HG03045 (cell line): Measurements from ENCODE around the gene LRRC59.
"Not testable (repeated sequence)": the region's sequence is repeated elsewhere in the genome, so short reads cannot be mapped to it uniquely, and the experiment has no call there.

Experiments used
- ATAC-seq: cut with Tn5 transposase; IDR thresholded peaks from one replicate; pipeline ENCODE4 v1.9.1; 2021; ENCODE audit warnings: mild to moderate bottlenecking, moderate library complexity; ENCODE audit not compliant: unreplicated experiment

Gene LRRC59

GRCh38 chr17:50424996-50425681 is 27.8 kb upstream of the LRRC59 start:
- no peak for ATAC-seq

- ATAC-seq = no peak
These were observed 27.1 kb upstream of the LRRC59 start for GRCh38 chr17:50424246-50424995.

GRCh38 chr17:50423553-50424159 is 26.3 kb upstream of the LRRC59 start:
- no peak for ATAC-seq

GRCh38 chr17:50422738-50423137 is 25.4 kb upstream of the LRRC59 start:
- ATAC-seq = no peak

GRCh38 chr17:50421308-50422051 is 24.2 kb upstream of the LRRC59 start:
- no peak for ATAC-seq

DNA sequence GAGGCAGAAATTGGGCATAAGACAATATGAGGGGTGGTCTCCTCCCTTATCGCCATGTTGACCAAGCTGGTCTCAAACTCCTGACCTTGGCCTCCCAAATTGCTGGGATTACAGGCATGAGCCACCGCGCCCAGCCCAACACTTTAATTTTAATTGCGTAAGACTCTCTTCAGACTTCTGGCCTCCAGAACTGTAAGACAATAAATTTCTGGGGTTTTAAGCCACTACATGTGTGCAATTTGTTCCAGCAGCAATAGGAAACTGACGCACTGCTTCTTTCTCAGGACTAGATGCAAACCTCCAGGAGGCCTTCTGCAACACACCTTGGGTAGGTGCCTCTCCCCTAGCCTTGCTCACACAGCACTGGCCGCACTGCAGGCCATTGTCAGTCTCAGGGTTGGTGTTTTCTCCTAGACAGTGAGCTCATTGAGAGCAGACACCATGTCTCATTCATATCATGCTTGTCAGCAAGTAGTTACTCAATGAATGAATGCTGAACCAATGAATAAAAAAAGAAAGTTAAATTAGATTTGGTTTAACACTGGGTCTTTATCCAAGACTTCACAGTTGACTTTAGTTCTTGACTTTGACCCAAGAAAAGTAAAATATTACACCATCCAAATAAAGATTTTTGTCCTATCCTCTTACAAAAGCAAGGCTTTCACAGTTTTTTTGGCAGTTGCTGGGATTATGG is 23.2 kb upstream of the LRRC59 start:
- ATAC-seq = no peak

GRCh38 chr17:50419577-50419976 is 22.3 kb upstream of the LRRC59 start:
- ATAC-seq = not testable (repeated sequence)

DNA sequence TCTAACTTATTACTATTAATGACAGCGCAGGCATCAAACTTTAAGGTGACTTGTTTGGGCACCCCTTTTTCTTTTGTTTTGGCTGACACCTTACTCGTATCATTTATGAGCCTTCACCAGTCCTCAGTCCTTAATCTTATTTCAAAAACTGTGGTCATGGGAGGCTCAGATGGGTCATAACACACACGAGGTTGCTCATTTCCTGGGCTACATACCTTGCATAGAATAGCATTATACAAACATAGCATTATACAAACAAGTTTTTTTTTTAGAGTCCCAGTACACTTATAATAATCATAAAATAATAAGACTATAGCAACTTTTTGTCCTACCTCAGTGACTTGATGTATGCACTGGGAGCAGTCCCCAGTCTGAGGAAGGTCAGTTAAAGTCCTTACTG is 17.5 kb upstream of the LRRC59 start:
- ATAC-seq = no peak

DNA sequence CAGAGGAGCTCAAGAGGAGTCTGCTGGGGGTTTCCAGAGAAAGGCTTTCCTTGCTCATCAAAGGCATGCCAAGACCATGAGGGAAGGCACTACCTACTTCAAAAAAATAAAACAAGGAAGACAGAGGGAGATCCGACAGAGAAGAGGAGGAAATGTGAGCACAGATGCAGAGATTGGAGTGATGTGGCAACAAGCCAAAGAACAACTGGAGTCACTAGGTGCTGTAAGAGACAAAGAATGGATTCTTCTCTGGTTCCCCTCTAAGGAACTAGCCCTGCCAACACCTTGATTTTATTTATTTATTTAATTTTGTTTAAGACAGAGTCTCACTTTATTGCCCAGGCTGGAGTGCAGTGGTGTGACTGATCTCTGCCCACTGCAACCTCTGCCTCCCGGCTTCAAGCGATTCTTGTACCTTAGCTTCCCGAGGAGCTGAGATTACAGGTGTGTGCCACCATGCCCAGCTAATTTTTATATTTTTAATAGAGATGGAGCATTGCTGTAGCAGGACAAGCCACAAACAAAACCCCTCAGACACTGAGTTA is 14.9 kb upstream of the LRRC59 start:
- ATAC-seq = no peak

- no peak for ATAC-seq
These were observed 10.6 kb upstream of the LRRC59 start for GRCh38 chr17:50407921-50408320.

DNA sequence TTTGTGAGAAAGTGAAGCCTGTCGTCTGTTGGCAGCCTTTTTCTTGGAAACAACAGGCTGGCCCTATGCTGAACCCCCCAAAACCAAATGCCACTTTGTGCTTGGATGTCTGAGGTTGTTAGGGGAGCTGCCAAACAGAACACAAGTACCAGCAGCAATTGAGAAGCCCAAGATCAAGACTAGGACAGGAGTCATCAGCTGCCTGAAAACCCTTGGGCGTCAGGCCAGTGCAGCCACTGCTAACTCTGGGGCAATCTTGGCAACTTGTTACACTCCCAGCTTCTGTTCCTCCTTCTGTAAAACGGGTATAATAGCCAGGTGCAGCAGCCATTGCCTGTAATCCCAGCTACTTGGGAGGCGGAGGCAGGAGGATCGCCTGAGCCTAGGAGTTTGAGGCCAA is 9.3 kb upstream of the LRRC59 start:
- ATAC-seq = no peak

DNA sequence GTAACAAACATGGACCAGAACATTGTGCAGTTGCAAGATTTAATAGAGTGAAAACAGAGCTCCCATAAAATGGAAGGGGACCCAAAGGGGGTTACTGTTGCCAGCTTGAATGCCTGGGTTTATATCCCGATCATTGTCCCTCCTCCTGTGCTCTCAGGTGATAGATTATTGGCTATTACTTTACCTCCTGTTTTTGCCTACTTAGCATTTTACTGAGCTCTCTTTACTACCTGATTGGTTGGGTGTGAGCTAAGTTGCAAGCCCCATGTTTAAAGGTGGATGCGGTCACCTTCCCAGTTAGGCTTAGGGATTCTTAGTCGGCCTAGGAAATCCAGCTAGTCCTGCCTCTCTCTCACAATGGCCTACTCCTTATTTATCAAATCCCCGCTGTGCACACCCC is 8.0 kb upstream of the LRRC59 start:
- ATAC-seq = not testable (repeated sequence)

DNA sequence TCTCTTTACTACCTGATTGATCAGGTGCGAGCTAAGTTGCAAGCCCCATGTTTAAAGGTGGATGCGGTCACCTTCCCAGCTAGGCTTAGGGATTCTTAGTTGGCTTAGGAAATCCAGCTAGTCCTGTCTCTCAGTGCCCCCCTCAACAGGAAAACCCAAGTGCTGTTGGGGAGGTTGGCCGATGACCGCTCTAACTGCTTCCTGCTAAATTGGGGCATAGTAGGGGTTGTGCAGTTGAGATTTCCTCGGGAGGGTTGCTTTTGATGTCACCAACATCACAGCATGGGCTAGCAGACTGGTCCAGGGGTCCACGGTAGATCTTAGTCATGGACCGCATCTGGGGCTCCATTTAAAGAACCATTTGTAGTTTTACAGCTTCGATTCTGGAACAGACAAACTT is 2.3 kb upstream of the LRRC59 start:
- not testable (repeated sequence) for ATAC-seq

GRCh38 chr17:50398672-50399071 is 1.3 kb upstream of the LRRC59 start:
- not testable (repeated sequence) for ATAC-seq

DNA sequence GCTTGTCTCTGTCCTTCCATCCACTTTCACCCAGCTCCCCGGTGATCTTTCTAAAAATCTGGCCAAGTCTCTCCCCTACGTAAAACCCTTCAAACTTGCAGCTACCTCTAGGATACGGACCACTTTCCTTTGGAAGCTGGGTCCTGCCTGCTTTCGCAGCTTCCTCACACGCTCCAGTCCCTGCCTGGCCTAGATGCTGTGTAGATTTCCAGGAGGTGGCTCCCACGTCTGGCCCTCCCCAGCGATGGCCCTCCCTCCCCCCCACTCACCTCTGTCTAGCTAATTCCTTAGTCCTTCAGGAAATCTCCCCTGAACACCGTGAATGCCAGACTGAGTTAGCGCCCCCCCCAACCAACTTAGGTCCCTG is 579 bp upstream of the LRRC59 start:
- no peak for ATAC-seq

- ATAC-seq = no peak
These were observed 837 bp downstream of the LRRC59 start for GRCh38 chr17:50396261-50397110.

GRCh38 chr17:50394711-50395110 is 2.6 kb downstream of the LRRC59 start:
- no peak for ATAC-seq

GRCh38 chr17:50393700-50394099 is 3.6 kb downstream of the LRRC59 start:
- no peak for ATAC-seq

- ATAC-seq = no peak
These were observed 4.7 kb downstream of the LRRC59 start for GRCh38 chr17:50392621-50393020.

- no peak for ATAC-seq
These were observed 7.8 kb downstream of the LRRC59 start for GRCh38 chr17:50389534-50389933.
